B cell (primary cell): ENCODE data around the gene BICRAL. TPM values are rescaled to one million over a fixed set of nuclear protein-coding genes. Genes with fewer than 3 reads are reported as not detected.
"Not testable (repeated sequence)": the region's sequence is repeated elsewhere in the genome, so short reads cannot be mapped to it uniquely, and the experiment has no call there.

Experiments used
- ATAC-seq: fragments of 200-7000 bp; cut with Tn5 transposase; one replicate; pipeline ENCODE4 v1.10.0; 2021; ENCODE audit warnings: low read depth, mild to moderate bottlenecking, moderate number of reproducible peaks, moderate library complexity
- CTCF ChIA-PET: fragments of 350-600 bp; sonication (Branson Sonifier 250); formaldehyde crosslinking; loops from one replicate; lab custom pipeline; 2021; ENCODE audit warnings: antibody characterized with exemption, inconsistent platforms; lab: Charles Lee
- POLR2A ChIA-PET: fragments of 350-600 bp; sonication (Branson Sonifier 250); formaldehyde crosslinking; loops from one replicate; lab custom pipeline; 2021; ENCODE audit warnings: antibody characterized with exemption; lab: Charles Lee
- DNase-seq: peaks from one replicate; pipeline ENCODE4 v3.0.0; 2013
- H2AFZ ChIP-seq: 2 replicates; pipeline ENCODE4 v1.6.1; 2012; ENCODE audit warnings: mild to moderate bottlenecking, low read depth, low read length; ENCODE audit not compliant: insufficient read depth, poor library complexity, severe bottlenecking
- H3K27ac ChIP-seq, 2 donors: 1 replicate in 1 of 2; 2 replicates in 1 of 2; pipeline ENCODE4 v1.5.1; 2012 to 2013; ENCODE audit warnings: low read length in 2 of 2, mild to moderate bottlenecking in 2 of 2, moderate library complexity in 1 of 2
- H3K27me3 ChIP-seq, 4 experiments: fragments of 200-600 bp in 1 of 4; sonication (generic) in 1 of 4; replicated peaks in 1 of 4; 1 replicate in 2 of 4; 2 replicates in 2 of 4; pipeline versions ENCODE4 v1.6.1 to v1.7.0; 2013 to 2016; ENCODE audit warnings: low read length in 3 of 4, mild to moderate bottlenecking in 2 of 4, mixed read lengths in 1 of 4, moderate library complexity in 1 of 4; ENCODE audit not compliant: insufficient read depth in 4 of 4, control insufficient read depth in 3 of 4; ENCODE audit errors: control extremely low read depth in 1 of 4
- H3K36me3 ChIP-seq, 2 experiments: replicated peaks in 1 of 2; 1 replicate in 1 of 2; 2 replicates in 1 of 2; pipeline versions ENCODE4 v1.6.1 to v1.7.1; 2013; ENCODE audit warnings: low read length in 1 of 2; ENCODE audit not compliant: insufficient read depth in 2 of 2, control insufficient read depth in 1 of 2; ENCODE audit errors: control extremely low read depth in 1 of 2, extremely low read depth in 1 of 2
- H3K4me1 ChIP-seq, 2 donors: fragments of 200-600 bp in 1 of 2; sonication (generic) in 1 of 2; 1 replicate in 1 of 2; 2 replicates in 1 of 2; pipeline versions ENCODE4 v1.5.1 to v1.6.1; 2013 to 2017; ENCODE audit warnings: low read length in 2 of 2; ENCODE audit not compliant: control insufficient read depth in 2 of 2, insufficient read depth in 2 of 2
- H3K4me2 ChIP-seq: replicated peaks from 2 replicates; pipeline ENCODE3; 2012; ENCODE audit warnings: mild to moderate bottlenecking, low read depth, low read length; ENCODE audit not compliant: poor library complexity, severe bottlenecking
- H3K4me3 ChIP-seq, 5 experiments: fragments of 200-600 bp in 1 of 5; sonication (generic) in 1 of 5; 1 replicate in 3 of 5; 2 replicates in 2 of 5; pipeline versions ENCODE4 v1.5.1 to v1.7.0; 2011 to 2016; ENCODE audit warnings: low read length in 4 of 5, mild to moderate bottlenecking in 4 of 5, low read depth in 2 of 5, control low read depth in 1 of 5, moderate library complexity in 1 of 5; ENCODE audit not compliant: insufficient read depth in 1 of 5; ENCODE audit errors: control extremely low read depth in 1 of 5, extremely low read depth in 1 of 5
- H3K79me2 ChIP-seq: fragments of 200-600 bp; sonication (generic); one replicate; pipeline ENCODE4 v1.6.0; 2016; ENCODE audit warnings: low read length; ENCODE audit not compliant: control insufficient read depth, insufficient read depth
- H3K9ac ChIP-seq: fragments of 200-600 bp; sonication (generic); 2 replicates; pipeline ENCODE4 v1.6.1; 2017; ENCODE audit warnings: mild to moderate bottlenecking, low read length, moderate library complexity
- H3K9me3 ChIP-seq, 3 donors: one replicate each; pipeline versions ENCODE4 v1.6.1 to v1.7.1; 2013; ENCODE audit warnings: low read length in 2 of 3; ENCODE audit not compliant: control insufficient read depth in 2 of 3, insufficient read depth in 1 of 3; ENCODE audit errors: control extremely low read depth in 1 of 3
- H4K20me1 ChIP-seq: 2 replicates; pipeline ENCODE4 v1.6.0; 2012; ENCODE audit warnings: mild to moderate bottlenecking, low read length; ENCODE audit not compliant: insufficient read depth, control insufficient read depth, poor library complexity, severe bottlenecking
- H3K27ac Mint-ChIP-seq: one replicate; pipeline ENCODE4 v1.8.0; 2021; ENCODE audit warnings: mixed read lengths
- H3K27me3 Mint-ChIP-seq: one replicate; pipeline ENCODE4 v1.8.0; 2021; ENCODE audit warnings: mixed read lengths
- H3K4me1 Mint-ChIP-seq: one replicate; pipeline ENCODE4 v1.8.0; 2021; ENCODE audit warnings: mixed read lengths
- H3K4me3 Mint-ChIP-seq: one replicate; pipeline ENCODE4 v1.8.0; 2021; ENCODE audit warnings: mixed read lengths
- H3K9me3 Mint-ChIP-seq: one replicate; pipeline ENCODE4 v1.8.0; 2022; ENCODE audit warnings: mixed read lengths; ENCODE audit not compliant: insufficient read depth
- EZH2 ChIP-seq: IDR thresholded peaks from 2 replicates; pipeline ENCODE4 v1.6.1; 2012; ENCODE audit warnings: borderline replicate concordance, low read depth, mild to moderate bottlenecking, moderate library complexity, low read length; ENCODE audit not compliant: insufficient read depth, poor library complexity, severe bottlenecking
- WGBS: methylation state at CpG from one replicate; pipeline ENCODE4 v1.1.5; 2013; ENCODE audit warnings: missing lambda C conversion rate; ENCODE audit not compliant: insufficient coverage; 5-methylcytosine and 5-hydroxymethylcytosine counted together
- intact Hi-C: fragments of 100-400 bp; cut with micrococcal nuclease; formaldehyde crosslinking; loops from one replicate; pipeline ENCODE4 v1.10.0; 2022
- polyA plus RNA-seq: library from polyadenylated mRNA; depleted of rRNA; stranded (reverse); fragments of >200 nt; gene quantifications from 2 replicates; pipeline ENCODE4 v1.2.3, GENCODE V29; 2012
- total RNA-seq, 2 donors: library from RNA; stranded (reverse); fragments of 120-200 nt in 1 of 2; gene quantifications; 1 replicate in 1 of 2; 2 replicates in 1 of 2; pipeline versions ENCODE4 v1.2.3 to v1.2.4, GENCODE V29; 2013 to 2022
- TF ChIP-seq, protein P1 (sequence below): fragments of 200-600 bp; IDR thresholded peaks from one replicate; pipeline ENCODE4 v1.8.0; 2022; ENCODE audit warnings: antibody characterized with exemption, mild to moderate bottlenecking

Gene BICRAL
- total and polyA plus RNA-seq, 2 donors (not counting 1 experiment from before 2014, with no cell fraction given) = 17.5 to 34.1 TPM

- H2AFZ ChIP-seq = no peak overlapping the region
- Mint-ChIP-seq H3K27ac (no peak overlapping the region), H3K4me1 (peaks cover 3% of the 10 kb centered on the region), H3K4me3 (no peak overlapping the region), H3K9me3 (no peaks in the 10 kb centered on the region), H3K27me3 (no peaks in the 10 kb centered on the region)
- DNase-seq (no peak), ATAC-seq (no peak)
- no peaks in the 10 kb centered on the region for H3K27me3 ChIP-seq
- intact Hi-C loops = no loop called here
- H3K4me2 ChIP-seq = no peak overlapping the region
- ChIA-PET CTCF (no interaction called here), POLR2A (interaction anchor here (0.5 kb wide), 1 partner anchor 12 kb away, joined by 5 read pairs; no protein-coding TSS in a partner anchor)
- peaks cover 2 to 3% of the 10 kb centered on the region in 2 experiments for H3K36me3 ChIP-seq
- H3K4me3 ChIP-seq = no peak overlapping the region
- no peaks in the 10 kb centered on the region for H3K9me3 ChIP-seq
- no peak overlapping the region for H3K9ac ChIP-seq
- WGBS = 99% methylated on average over 7 of the region's 7 CpGs
- no peak overlapping the region for H3K27ac ChIP-seq
- H3K4me1 ChIP-seq = no peaks in the 10 kb centered on the region
- no peak for TF ChIP-seq EZH2
- TF ChIP-seq, protein P1, sequence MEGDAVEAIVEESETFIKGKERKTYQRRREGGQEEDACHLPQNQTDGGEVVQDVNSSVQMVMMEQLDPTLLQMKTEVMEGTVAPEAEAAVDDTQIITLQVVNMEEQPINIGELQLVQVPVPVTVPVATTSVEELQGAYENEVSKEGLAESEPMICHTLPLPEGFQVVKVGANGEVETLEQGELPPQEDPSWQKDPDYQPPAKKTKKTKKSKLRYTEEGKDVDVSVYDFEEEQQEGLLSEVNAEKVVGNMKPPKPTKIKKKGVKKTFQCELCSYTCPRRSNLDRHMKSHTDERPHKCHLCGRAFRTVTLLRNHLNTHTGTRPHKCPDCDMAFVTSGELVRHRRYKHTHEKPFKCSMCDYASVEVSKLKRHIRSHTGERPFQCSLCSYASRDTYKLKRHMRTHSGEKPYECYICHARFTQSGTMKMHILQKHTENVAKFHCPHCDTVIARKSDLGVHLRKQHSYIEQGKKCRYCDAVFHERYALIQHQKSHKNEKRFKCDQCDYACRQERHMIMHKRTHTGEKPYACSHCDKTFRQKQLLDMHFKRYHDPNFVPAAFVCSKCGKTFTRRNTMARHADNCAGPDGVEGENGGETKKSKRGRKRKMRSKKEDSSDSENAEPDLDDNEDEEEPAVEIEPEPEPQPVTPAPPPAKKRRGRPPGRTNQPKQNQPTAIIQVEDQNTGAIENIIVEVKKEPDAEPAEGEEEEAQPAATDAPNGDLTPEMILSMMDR = no peak
- H3K79me2 ChIP-seq = peaks cover 68% of the 10 kb centered on the region
- H4K20me1 ChIP-seq = peaks cover 5% of the 10 kb centered on the region
These were observed 23.5 kb downstream of the BICRAL start for GRCh38 chr6:42805297-42805861.

DNA sequence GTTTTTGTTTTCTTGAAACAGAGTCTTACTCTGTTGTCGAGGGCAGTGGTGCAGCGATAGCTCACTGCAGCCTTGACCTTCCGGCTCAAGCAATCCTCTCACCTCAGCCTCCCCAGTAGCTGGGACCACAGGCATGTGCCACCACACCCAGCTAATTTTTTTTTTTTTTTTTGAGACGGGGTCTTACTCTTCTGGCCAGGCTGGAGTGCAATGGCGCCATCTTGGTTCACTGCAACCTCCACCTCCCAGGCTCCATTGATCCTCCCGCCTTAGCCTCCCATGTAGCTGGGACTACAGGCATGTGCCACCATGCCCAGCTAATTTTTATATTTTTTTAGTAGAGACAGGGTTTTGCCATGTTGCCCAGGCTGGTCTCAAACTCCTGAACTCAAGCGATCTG lies 24.5 kb downstream of the BICRAL start:
- H3K27me3 ChIP-seq, DNase-seq, H3K4me3 ChIP-seq, H3K9me3 Mint-ChIP-seq, H3K9ac ChIP-seq, H3K27ac Mint-ChIP-seq, intact Hi-C loops, H3K4me3 Mint-ChIP-seq, H3K9me3 ChIP-seq, ATAC-seq, H3K36me3 ChIP-seq, H4K20me1 ChIP-seq, H3K4me1 ChIP-seq, H3K27me3 Mint-ChIP-seq, H3K27ac ChIP-seq, H3K4me1 Mint-ChIP-seq, H2AFZ ChIP-seq, H3K4me2 ChIP-seq: not testable (repeated sequence)
- ChIA-PET CTCF (interaction anchor here (0.7 kb wide), 1 partner anchor 321 kb away, joined by 7 read pairs; no protein-coding TSS in a partner anchor), POLR2A (interaction anchor here (1.2 kb wide), 1 partner anchor 57 kb away, joined by 5 read pairs; no protein-coding TSS in a partner anchor)
- peaks cover 58% of the 10 kb centered on the region for H3K79me2 ChIP-seq
- 100% methylated on average over 5 of the region's 7 CpGs for WGBS
